Activated CD4-positive, alpha-beta T cell treated with anti-CD3 and anti-CD28 coated beads, Interleukin-10, Interleukin-2, amounts not matched to agents 100 ng/mL and 50 ng/mL, durations not matched to agents 16 hours and 8 hours (primary cell): ENCODE results near the gene ERCC2.

Experiments used
- DNase-seq: peaks from one replicate; pipeline ENCODE4 v3.0.0-alpha.2; 2020

The ERCC2 gene

GRCh38 chr19:45400192-45400591 lies 29.8 kb upstream of the ERCC2 start:
- no peak for DNase-seq

GRCh38 chr19:45395821-45396617 lies 25.6 kb upstream of the ERCC2 start:
- DNase-seq, result no peak

GRCh38 chr19:45391871-45392665 lies 21.7 kb upstream of the ERCC2 start:
- DNase-seq, result no peak

- DNase-seq, result peak; percentile 19
Observed at GRCh38 chr19:45391346-45391745, 21.0 kb upstream of the ERCC2 start.

GRCh38 chr19:45385392-45386221 lies 15.2 kb upstream of the ERCC2 start:
- no peak for DNase-seq

GRCh38 chr19:45382426-45382825 lies 12.1 kb upstream of the ERCC2 start:
- no peak for DNase-seq

GRCh38 chr19:45380107-45380506 lies 9.7 kb upstream of the ERCC2 start:
- DNase-seq, result no peak

GRCh38 chr19:45376045-45376724 lies 5.8 kb upstream of the ERCC2 start:
- no peak for DNase-seq

- no peak for DNase-seq
Observed at GRCh38 chr19:45368737-45369340, 1.5 kb downstream of the ERCC2 start.

- no peak for DNase-seq
Observed at GRCh38 chr19:45368127-45368526, 2.2 kb downstream of the ERCC2 start.

- no peak for DNase-seq
Observed at GRCh38 chr19:45364696-45365095, 5.7 kb downstream of the ERCC2 start.

- DNase-seq, result no peak
Observed at GRCh38 chr19:45363861-45364459, 6.4 kb downstream of the ERCC2 start.

GRCh38 chr19:45362291-45362690 lies 8.1 kb downstream of the ERCC2 start:
- DNase-seq, result no peak

- no peak for DNase-seq
Observed at GRCh38 chr19:45361608-45362007, 8.8 kb downstream of the ERCC2 start.

GRCh38 chr19:45358213-45358792 lies 12.1 kb downstream of the ERCC2 start:
- DNase-seq, result no peak

- no peak for DNase-seq
Observed at GRCh38 chr19:45357445-45357783, 13.0 kb downstream of the ERCC2 start.

- no peak for DNase-seq
Observed at GRCh38 chr19:45356760-45357444, 13.5 kb downstream of the ERCC2 start.

GRCh38 chr19:45355910-45356309 lies 14.5 kb downstream of the ERCC2 start:
- DNase-seq, result no peak

- DNase-seq, result no peak
Observed at GRCh38 chr19:45355402-45355801, 15.0 kb downstream of the ERCC2 start.

GRCh38 chr19:45354241-45354842 lies 16.0 kb downstream of the ERCC2 start:
- DNase-seq, result no peak
